IMR-90 (cell line): Measurements from ENCODE around the gene TBC1D9. TPM values are rescaled to one million over a fixed set of nuclear protein-coding genes. Genes with fewer than 3 reads are reported as not detected.

ENCODE experiments used
- ATAC-seq: fragments of 200-7000 bp; cut with Tn5 transposase; 2 replicates; pipeline ENCODE4 v1.9.1; 2020; ENCODE audit warnings: low read depth, mild to moderate bottlenecking, moderate library complexity
- BruUV-seq: library from RNA; stranded (reverse); fragments of 400-500 nt; replicated peaks from 2 replicates; lab custom pipeline; 2021; lab: Mats Ljungman, UMichigan
- CTCF ChIA-PET: fragments of 300-600 bp; formaldehyde crosslinking; extraction: SDS; loops from one replicate; lab custom pipeline; 2021; ENCODE audit warnings: antibody characterized with exemption; lab: Yijun Ruan, JAX
- POLR2A ChIA-PET: fragments of 300-600 bp; sonication (Branson Sonifier 250); formaldehyde crosslinking; loops from one replicate; lab custom pipeline; 2022; ENCODE audit warnings: antibody characterized with exemption; ENCODE audit not compliant: unreplicated experiment; lab: Charles Lee
- DNase-seq: peaks from one replicate; pipeline ENCODE4 v3.0.0; 2013
- H2AFZ ChIP-seq: replicated peaks from 2 replicates; pipeline ENCODE3; 2013; ENCODE audit warnings: low read length, mild to moderate bottlenecking; ENCODE audit not compliant: poor library complexity
- H2AK5ac ChIP-seq: 2 replicates; pipeline ENCODE4 v1.6.1; 2013; ENCODE audit warnings: low read depth, low read length, inconsistent platforms
- H2AK9ac ChIP-seq: replicated peaks from 2 replicates; pipeline ENCODE3; 2013; ENCODE audit warnings: mild to moderate bottlenecking, low read depth, low read length, moderate library complexity; ENCODE audit not compliant: poor library complexity
- H2BK120ac ChIP-seq: 2 replicates; pipeline ENCODE4 v1.6.1; 2013; ENCODE audit warnings: low read depth, low read length, inconsistent platforms
- H2BK15ac ChIP-seq: 3 replicates; pipeline ENCODE4 v1.6.1; 2013; ENCODE audit warnings: low read depth, low read length, inconsistent platforms
- H2BK20ac ChIP-seq: 2 replicates; pipeline ENCODE4 v1.6.1; 2013; ENCODE audit warnings: low read depth, mild to moderate bottlenecking, inconsistent platforms, low read length, moderate library complexity
- H2BK5ac ChIP-seq: 2 replicates; pipeline ENCODE4 v1.6.1; 2013; ENCODE audit warnings: mild to moderate bottlenecking, low read depth, low read length, inconsistent platforms; ENCODE audit not compliant: poor library complexity, severe bottlenecking
- H3K14ac ChIP-seq: replicated peaks from 2 replicates; pipeline ENCODE4 v1.6.1; 2013; ENCODE audit warnings: low read depth, low read length, inconsistent platforms
- H3K18ac ChIP-seq: 2 replicates; pipeline ENCODE4 v1.6.1; 2013; ENCODE audit warnings: low read depth, low read length, control low read depth
- H3K23ac ChIP-seq: 2 replicates; pipeline ENCODE4 v1.6.1; 2013; ENCODE audit warnings: low read depth, low read length, inconsistent platforms
- H3K27ac ChIP-seq: 2 replicates; pipeline ENCODE4 v1.5.1; 2013; ENCODE audit warnings: mild to moderate bottlenecking, control low read depth, low read length; ENCODE audit not compliant: insufficient read depth
- H3K27me3 ChIP-seq: 2 replicates; pipeline ENCODE4 v1.6.1; 2013; ENCODE audit warnings: low read length; ENCODE audit not compliant: control insufficient read depth, insufficient read depth
- H3K36me3 ChIP-seq: 2 replicates; pipeline ENCODE4 v1.6.1; 2013; ENCODE audit warnings: low read length, mixed read lengths; ENCODE audit not compliant: control insufficient read depth, insufficient read depth
- H3K4ac ChIP-seq: 2 replicates; pipeline ENCODE4 v1.6.1; 2013; ENCODE audit warnings: low read depth, low read length, inconsistent platforms
- H3K4me1 ChIP-seq: 2 replicates; pipeline ENCODE4 v1.6.1; 2013; ENCODE audit warnings: low read length, mixed read lengths; ENCODE audit not compliant: control insufficient read depth, insufficient read depth
- H3K4me2 ChIP-seq: 2 replicates; pipeline ENCODE4 v1.6.1; 2013; ENCODE audit warnings: low read depth, mild to moderate bottlenecking, control low read depth, low read length, moderate library complexity
- H3K4me3 ChIP-seq: 2 replicates; pipeline ENCODE4 v1.5.1; 2013; ENCODE audit warnings: low read depth, mild to moderate bottlenecking, control low read depth, low read length, moderate library complexity; ENCODE audit not compliant: insufficient read depth
- H3K56ac ChIP-seq: 2 replicates; pipeline ENCODE4 v1.6.1; 2013; ENCODE audit warnings: low read length, inconsistent platforms; ENCODE audit not compliant: insufficient read depth; ENCODE audit errors: extremely low read depth
- H3K79me1 ChIP-seq, 2 experiments: 2 replicates each; pipeline ENCODE4 v1.6.1; 2013; ENCODE audit warnings: low read length in 2 of 2, inconsistent platforms in 1 of 2, low read depth in 1 of 2
- H3K9ac ChIP-seq: 2 replicates; pipeline ENCODE4 v1.6.1; 2013; ENCODE audit warnings: low read depth, low read length, control low read depth
- H3K9me1 ChIP-seq: 2 replicates; pipeline ENCODE4 v1.6.1; 2013; ENCODE audit warnings: low read length, inconsistent platforms; ENCODE audit not compliant: insufficient read depth
- H3K9me3 ChIP-seq: 2 replicates; pipeline ENCODE4 v1.6.1; 2013; ENCODE audit warnings: low read length; ENCODE audit not compliant: control insufficient read depth, insufficient read depth
- H4K20me1 ChIP-seq: 2 replicates; pipeline ENCODE4 v1.6.1; 2013; ENCODE audit warnings: low read length, inconsistent platforms; ENCODE audit not compliant: insufficient read depth
- H4K5ac ChIP-seq: 2 replicates; pipeline ENCODE4 v1.6.1; 2013; ENCODE audit warnings: mild to moderate bottlenecking, low read depth, low read length, control low read depth
- H4K8ac ChIP-seq, 2 experiments: 2 replicates each; pipeline ENCODE4 v1.6.1; 2013; ENCODE audit warnings: low read depth in 2 of 2, low read length in 2 of 2, control low read depth in 1 of 2, inconsistent platforms in 1 of 2
- H4K91ac ChIP-seq: 2 replicates; pipeline ENCODE4 v1.6.1; 2013; ENCODE audit warnings: low read depth, low read length, inconsistent platforms; ENCODE audit not compliant: insufficient read depth
- CEBPB ChIP-seq: IDR thresholded peaks from 2 replicates; pipeline ENCODE4 v1.6.1; 2012; ENCODE audit warnings: low read depth, low read length, improper control_type of control experiment
- CHD1 ChIP-seq: IDR thresholded peaks from 2 replicates; pipeline ENCODE4 v1.6.1; 2012; ENCODE audit warnings: low read depth, low read length, improper control_type of control experiment
- ELK1 ChIP-seq: fragments of 150-350 bp; IDR thresholded peaks from 2 replicates; pipeline ENCODE4 v1.6.1; 2016; ENCODE audit warnings: low read depth, mild to moderate bottlenecking, low read length, moderate library complexity, borderline replicate concordance
- POLR2A ChIP-seq: IDR thresholded peaks from 2 replicates; pipeline ENCODE4 v1.6.1; 2012; ENCODE audit warnings: mild to moderate bottlenecking, low read depth, low read length
- WGBS, 2 experiments: methylation state at CpG; one replicate each; pipeline versions ENCODE4 v1.1.5 to v1.1.7; 2013; ENCODE audit warnings: missing lambda C conversion rate in 2 of 2; ENCODE audit not compliant: insufficient read length in 1 of 2; ENCODE audit errors: extremely low coverage in 2 of 2; 5-methylcytosine and 5-hydroxymethylcytosine counted together
- dilution Hi-C: fragments of 300-500 bp; cut with HindIII; formaldehyde crosslinking; loops from one replicate; pipeline ENCODE4 v1.14.3; 2018; ENCODE audit warnings: low sequenced_read_pairs; ENCODE audit not compliant: unreplicated experiment
- in situ Hi-C: fragments of 300-500 bp; cut with MboI; formaldehyde crosslinking; loops from 3 replicates; pipeline ENCODE4 v1.14.3; 2019; ENCODE audit warnings: low sequenced_read_pairs, inconsistent platforms, mixed read lengths
- intact Hi-C: fragments of 100-400 bp; cut with micrococcal nuclease; formaldehyde crosslinking; loops from 2 replicates; pipeline ENCODE4 v1.10.0; 2022
- polyA plus RNA-seq, 3 experiments: library from polyadenylated mRNA; depleted of rRNA; stranded (reverse); fragments of >200 nt; gene quantifications; 2 replicates each; pipeline ENCODE4 v1.2.3, GENCODE V29; 2012; ENCODE audit warnings: low replicate concordance in 1 of 3
- total RNA-seq: library from RNA; depleted of rRNA; stranded (reverse); fragments of >200 nt; gene quantifications from 2 replicates; pipeline ENCODE4 v1.2.3, GENCODE V29; 2012

Gene TBC1D9
- total and polyA plus RNA-seq, 2 of the 4 experiments (the other 2 are of a cell fraction): 11.7 to 15.2 TPM

DNA sequence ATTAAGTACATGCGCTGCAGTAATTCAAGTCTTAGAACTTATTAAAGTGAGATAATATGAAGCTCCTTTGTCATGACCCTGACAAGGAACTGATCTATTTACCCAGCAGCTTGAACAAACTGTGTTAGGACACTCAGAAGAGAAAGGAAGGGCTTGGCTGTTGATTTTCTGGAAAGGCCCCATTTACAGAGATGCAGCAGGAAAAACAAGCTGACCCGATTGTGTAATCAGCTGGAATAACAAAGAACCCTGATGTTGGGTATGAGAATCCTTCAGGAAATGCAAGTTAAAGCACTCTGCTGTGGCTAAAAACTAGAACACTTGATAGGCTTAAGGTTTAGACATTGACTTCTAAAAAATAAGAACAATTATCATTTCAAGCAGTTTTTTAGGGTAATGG is 64.8 kb downstream of the TBC1D9 start:
- H4K20me1 ChIP-seq: no peaks in the 10 kb centered on the region
- peaks cover 5 to 20% of the 10 kb centered on the region in 2 experiments for H3K79me1 ChIP-seq
- H2BK15ac ChIP-seq: no peak overlapping the region
- peaks cover 12% of the 10 kb centered on the region; the same call in 1 of the 2 replicates for H3K9me1 ChIP-seq
- TF ChIP-seq POLR2A (no peak), CHD1 (no peak), ELK1 (no peak), CEBPB (peak; percentile 85)
- DNase-seq (peak; percentile 62), ATAC-seq (peak; percentile 39; the same call in 1 of the 2 replicates)
- no peaks in the 10 kb centered on the region for H3K36me3 ChIP-seq
- H4K91ac ChIP-seq: no peak overlapping the region
- no peak overlapping the region for H3K27ac ChIP-seq
- CTCF ChIA-PET: no interaction called here
- H4K5ac ChIP-seq: no peak overlapping the region; the same call in 1 of the 2 replicates
- no peak overlapping the region for H3K4me3 ChIP-seq
- intact Hi-C loops: loop anchor here (5.0 kb wide), 1 partner anchor 66 kb away; the partner anchor contains the start of gene TBC1D9
- in situ Hi-C loops: no loop called here
- no peak overlapping the region for H3K9ac ChIP-seq
- no peak overlapping the region for H3K23ac ChIP-seq
- H3K4ac ChIP-seq: no peak overlapping the region
- H2AK9ac ChIP-seq: no peak overlapping the region
- H2BK20ac ChIP-seq: no peak overlapping the region
- no peak overlapping the region for H3K4me2 ChIP-seq
- no peak overlapping the region for H3K56ac ChIP-seq
- no TSS peak for BruUV-seq
- H3K9me3 ChIP-seq: no peaks in the 10 kb centered on the region
- peaks cover 9% of the 10 kb centered on the region for H3K4me1 ChIP-seq
- no peak overlapping the region for H3K14ac ChIP-seq
- WGBS, 2 experiments: no CpG with 5 or more reads among the region's 2 CpGs
- POLR2A ChIA-PET: no interaction called here
- H2BK5ac ChIP-seq: no peak overlapping the region
- H2AFZ ChIP-seq: no peak overlapping the region
- no peak overlapping the region for H2BK120ac ChIP-seq
- no peak overlapping the region for H2AK5ac ChIP-seq
- dilution Hi-C loops: no loop called here
- no peaks in the 10 kb centered on the region for H3K27me3 ChIP-seq
- no peak overlapping the region for H4K8ac ChIP-seq
- H3K18ac ChIP-seq: peak overlapping the region; percentile 35; the same call in 1 of the 2 replicates
